Left cardiac atrium (tissue), 4 donors: ENCODE measurements around the gene GLRX. TPM values are rescaled to one million over a fixed set of nuclear protein-coding genes. Genes with fewer than 3 reads are reported as not detected.
"Not testable (repeated sequence)": the region's sequence is repeated elsewhere in the genome, so short reads cannot be mapped to it uniquely, and the experiment has no call there.

ENCODE experiments used
- ATAC-seq, 2 donors: fragments of 200-7000 bp; cut with Tn5 transposase; one replicate each; pipeline ENCODE4 v1.9.1; 2020; ENCODE audit warnings: mild to moderate bottlenecking in 2 of 2, moderate library complexity in 2 of 2
- DNase-seq: peaks from one replicate; pipeline ENCODE4 v3.0.0-alpha.2; 2020
- intact Hi-C, 2 donors: fragments of 100-400 bp; cut with DNase I; formaldehyde crosslinking; loops; one replicate each; pipeline versions ENCODE4 v1.14.1 to v1.15.1; 2022 to 2023
- total RNA-seq, 2 donors: library from RNA; stranded (reverse); fragmentation: NEBNext Ultra II Directional; extraction: Animal tissue kit (Norgen Biotek cat#: 25700); gene quantifications; one replicate each; pipeline ENCODE4 v1.2.1, GENCODE V29; 2021
- donor health status: DM: no; HTN: yes; CAD: no.
- donor health status: DM: no; HTN: yes; CAD: no; lungs with severe emphysema.
- donor health status: DM: yes; HTN: yes; CAD: no.
- donor health status: Dilated cardiomyopathy.

Gene GLRX
- total RNA-seq, 2 donors from 2014 or later: 73.1 to 76.0 TPM

DNA sequence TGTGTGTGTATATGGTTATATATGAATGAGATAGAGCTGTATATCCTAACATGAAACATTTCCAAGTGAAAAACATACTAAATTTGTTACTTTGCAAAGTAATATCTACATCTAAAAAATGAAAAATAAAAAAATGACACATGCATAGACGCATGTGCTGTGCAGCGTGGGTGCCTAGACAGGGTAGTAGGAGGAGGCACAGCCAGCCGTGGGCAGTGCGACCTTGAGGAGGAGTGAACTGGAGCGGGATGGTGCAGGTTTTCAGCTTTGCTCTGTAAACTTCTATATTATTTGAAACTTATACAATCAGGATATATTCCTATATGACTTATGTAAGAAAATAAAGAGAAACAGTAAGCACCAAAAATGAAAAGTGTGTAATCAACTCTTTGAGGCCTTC lies 15.0 kb upstream of the GLRX start:
- ATAC-seq (no peak), DNase-seq (no peak)
- intact Hi-C loops: no loop called here

GRCh38 chr5:95836971-95837370 lies 14.4 kb upstream of the GLRX start:
- DNase-seq, ATAC-seq, intact Hi-C loops: not testable (repeated sequence)

DNA sequence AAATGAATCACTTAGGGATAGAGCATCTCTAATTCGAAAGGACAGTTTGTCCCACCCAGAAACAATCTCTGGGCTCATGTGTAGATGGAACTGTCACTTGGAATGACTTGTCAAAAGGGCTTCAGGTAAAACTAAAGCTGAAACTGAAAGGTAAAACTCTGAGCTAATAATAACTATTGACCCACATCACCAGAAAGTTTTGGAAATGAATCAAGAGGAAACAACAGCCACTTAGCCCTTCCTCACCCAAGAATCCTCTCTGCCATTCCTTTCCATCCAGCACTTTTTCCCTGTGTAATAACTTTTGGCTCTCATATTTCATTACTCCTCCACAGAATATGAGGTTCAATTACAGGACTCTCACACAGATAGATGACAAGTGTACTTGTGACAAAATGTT lies 14.0 kb upstream of the GLRX start:
- intact Hi-C loops: no loop called here
- no peak for DNase-seq
- no peak for ATAC-seq

DNA sequence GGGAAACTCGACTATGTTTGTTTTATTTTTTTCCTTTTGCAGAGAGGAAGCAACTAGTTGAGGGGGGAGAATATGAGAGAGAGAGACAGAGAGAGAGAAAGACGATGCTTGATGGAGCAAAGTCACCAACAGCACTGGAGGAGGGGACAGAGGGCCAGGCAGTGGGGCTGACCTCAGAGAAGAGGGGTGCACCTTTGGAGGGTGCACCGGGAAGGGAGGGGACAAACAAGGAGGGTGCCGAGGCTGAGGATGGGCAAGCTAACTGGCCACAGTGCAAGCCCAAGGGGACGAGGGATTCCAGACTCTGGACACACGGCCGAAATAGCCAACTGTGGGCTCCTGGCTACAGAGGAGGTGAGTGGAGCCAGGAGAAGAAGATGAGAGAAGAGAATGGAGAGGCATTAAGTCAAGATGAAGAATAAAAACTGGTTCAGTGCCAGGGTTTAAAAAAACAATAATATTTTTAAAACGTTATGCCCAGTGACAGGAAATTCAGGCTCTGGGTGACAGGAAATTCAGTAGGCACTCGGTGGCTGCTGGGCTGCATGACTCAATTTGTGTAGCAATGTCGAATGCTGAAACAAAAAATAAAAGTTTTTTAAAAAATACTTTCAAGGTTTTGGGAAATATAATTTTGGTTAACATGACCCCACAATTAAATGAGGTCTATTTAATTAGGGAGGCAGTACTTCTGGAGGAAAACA lies 13.3 kb upstream of the GLRX start:
- DNase-seq: no peak
- intact Hi-C loops: no loop called here
- ATAC-seq: peak in 1 of 2 donors; percentile 10

DNA sequence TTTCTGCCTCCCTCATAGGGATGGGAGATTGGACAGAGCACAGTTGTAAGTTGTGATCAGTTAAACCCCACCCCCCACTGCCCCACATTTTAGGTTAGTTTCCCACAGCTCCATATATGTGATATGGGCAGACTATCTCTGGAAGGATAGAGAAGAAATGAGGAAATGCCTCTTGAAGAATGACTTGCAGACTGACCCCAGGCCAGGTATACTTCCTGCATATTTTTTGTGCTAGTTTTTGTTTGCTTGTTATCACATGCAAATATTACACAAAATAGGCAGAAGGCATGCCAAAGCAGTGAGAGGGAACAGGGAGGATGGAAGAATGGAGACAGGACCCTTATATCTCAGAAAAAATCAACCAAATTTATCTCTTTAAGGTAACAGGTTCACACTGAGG lies 10.1 kb upstream of the GLRX start:
- intact Hi-C loops: no loop called here
- ATAC-seq: no peak
- no peak for DNase-seq

DNA sequence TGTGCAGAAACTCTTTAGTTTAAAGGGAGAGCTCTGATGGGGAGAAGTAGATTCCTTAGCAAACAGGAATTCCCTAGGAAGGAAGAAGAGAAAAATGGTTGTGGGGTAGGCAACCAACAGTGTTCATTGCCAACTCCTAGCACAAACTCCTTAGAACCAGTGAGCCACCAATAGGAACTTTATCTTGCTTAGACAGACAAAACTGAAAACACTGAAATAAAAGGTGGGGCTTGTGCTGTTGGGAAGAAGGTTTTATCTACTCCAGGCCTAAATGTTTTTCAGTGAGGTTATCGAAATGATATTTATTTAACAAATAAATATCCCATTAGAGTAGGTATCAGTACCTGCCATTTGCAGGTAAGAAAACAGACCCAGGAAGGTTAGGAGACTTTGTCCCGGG lies 7.7 kb upstream of the GLRX start:
- no peak for DNase-seq
- intact Hi-C loops: no loop called here
- no peak for ATAC-seq

- ATAC-seq: no peak
- intact Hi-C loops: no loop called here
Measured at GRCh38 chr5:95827892-95828246, 5.3 kb upstream of the GLRX start.

DNA sequence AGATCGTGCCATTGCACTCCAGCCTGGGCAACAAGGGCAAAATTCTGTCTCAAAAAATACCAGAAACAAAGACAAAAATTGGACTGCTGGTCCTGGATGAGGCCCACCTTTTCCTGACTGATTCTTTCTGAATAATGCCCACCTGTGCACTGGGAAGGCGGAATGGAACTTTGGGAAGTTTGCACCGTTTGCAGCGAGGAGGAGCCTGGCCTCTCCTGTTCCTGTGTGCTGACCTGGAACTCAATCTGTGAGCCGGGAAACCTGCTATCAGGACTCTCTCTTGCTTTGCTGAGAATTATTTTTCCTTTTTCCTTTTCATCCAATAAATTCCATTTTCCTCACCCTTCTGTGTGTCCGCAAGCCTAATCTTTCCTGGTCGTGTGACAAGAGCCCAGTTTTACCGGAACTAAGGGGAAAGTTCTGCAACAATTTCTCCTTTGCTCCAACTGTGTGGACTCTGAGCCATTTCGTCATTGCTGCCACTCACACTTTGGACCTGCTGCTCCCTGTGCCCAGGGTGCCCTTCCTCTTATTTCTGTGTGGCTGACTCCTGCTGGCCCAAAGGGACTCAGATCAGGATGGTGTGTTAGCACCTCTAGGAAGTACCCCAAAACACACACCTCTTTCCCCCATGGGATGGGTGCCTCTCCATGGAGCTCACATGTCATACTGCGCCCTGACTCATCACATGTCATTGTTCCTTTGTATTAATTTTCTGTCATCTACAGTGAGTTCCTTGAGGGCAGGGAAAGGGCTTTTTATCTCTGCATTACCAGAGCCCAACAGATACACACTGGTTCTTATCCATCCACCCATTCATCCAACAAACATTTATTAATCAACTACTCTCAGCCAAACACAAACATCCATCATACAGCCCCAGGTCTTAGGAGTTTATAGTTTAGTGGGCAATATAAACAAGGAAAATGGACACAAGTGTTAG lies 4.7 kb upstream of the GLRX start:
- DNase-seq (no peak), ATAC-seq (no peak)
- intact Hi-C loops: no loop called here

More at GRCh38 chr5:95827892-95828246, 5.3 kb upstream of the GLRX start:
- DNase-seq: no peak

GRCh38 chr5:95825495-95825894 lies 3.0 kb upstream of the GLRX start:
- ATAC-seq (no peak), DNase-seq (no peak)
- intact Hi-C loops: no loop called here

DNA sequence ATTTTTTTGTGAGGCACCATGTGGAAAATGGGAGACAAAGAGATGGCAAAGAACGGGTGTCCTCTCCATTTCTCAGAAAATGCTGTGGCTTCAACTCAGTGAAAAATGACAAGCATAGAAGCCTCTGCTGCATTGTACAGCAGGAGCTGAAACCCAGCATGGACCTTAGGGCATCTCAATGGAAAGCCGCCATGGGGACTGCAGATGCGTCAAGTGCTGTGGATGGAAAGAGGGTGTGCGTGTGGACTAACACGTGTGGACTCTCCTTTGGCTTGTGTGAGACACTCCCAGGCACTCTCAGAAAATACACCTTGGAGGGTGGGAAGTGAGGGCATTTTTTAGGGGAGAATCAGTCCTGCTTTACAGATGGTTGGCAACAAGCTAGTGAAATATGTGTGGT lies 2.2 kb upstream of the GLRX start:
- intact Hi-C loops: no loop called here
- ATAC-seq (no peak), DNase-seq (no peak)

DNA sequence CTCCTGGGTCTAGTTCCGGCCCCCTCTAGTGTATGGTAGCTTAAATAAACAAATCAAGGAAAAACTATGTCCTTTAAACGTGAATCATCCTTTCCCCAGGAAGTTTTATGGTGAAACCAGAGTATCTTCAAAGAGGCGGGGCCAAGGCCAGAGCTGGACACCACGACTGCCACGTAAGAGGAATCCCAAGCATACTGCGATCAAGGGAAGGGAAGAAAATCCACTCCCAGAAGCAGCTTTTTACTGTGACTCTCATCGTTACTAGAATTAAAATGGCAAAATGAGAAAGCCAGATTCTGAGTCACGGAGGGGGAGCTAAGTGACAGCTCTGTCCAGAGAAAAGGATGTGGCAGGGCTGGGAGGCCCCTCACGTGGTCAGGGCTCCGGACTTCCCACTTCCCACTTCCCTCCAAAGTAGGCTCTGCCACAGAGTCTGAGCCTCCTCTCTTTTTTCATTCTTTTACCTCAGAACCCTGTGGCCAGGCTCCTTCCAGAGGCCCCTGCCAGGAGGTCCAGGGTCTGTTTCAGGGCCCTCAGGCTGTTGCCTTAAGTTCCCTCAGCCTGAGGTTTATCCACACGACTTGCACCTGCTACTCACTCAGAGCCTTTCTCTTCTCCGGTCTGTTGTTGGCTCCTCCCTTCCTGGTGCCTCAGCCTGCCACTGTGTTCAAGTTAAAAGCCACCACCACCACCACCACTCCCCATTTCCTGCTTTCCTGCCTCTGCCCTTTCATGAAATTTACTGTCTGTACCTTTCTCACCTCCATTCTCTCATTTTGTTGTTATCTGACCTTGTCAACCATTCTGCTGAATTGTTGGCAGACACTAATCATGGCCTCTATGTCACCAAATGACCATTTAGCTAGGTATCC lies 1.4 kb upstream of the GLRX start:
- ATAC-seq: peak; percentile 60 to 76
- peak; percentile 74 for DNase-seq
- intact Hi-C loops: no loop called here

DNA sequence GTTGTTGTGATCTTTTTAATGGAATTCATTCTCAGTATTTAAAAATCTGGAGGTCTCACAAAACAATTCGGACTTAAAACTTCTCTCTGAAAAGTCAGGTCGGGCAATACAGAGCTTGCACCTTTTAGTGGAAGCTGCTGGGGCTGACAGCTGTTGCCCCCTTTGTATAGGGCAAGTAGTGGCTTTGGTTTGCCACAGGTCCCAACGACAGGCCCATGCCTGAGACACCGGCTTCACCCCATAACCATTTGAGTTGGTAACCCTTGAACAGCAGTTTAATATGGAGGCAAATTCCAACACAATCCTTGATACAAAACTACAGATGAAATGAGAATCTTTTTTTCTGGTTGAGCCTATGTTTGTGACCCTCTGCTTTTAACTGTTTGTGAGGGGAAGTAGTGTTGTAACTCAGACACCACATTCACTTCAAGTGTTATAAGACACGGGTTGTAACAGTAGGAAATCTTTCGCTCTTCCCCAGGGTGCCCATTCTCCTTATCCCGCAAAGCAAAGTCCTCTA lies 752 bp upstream of the GLRX start:
- intact Hi-C loops: no loop called here
- no peak for ATAC-seq
- no peak for DNase-seq

DNA sequence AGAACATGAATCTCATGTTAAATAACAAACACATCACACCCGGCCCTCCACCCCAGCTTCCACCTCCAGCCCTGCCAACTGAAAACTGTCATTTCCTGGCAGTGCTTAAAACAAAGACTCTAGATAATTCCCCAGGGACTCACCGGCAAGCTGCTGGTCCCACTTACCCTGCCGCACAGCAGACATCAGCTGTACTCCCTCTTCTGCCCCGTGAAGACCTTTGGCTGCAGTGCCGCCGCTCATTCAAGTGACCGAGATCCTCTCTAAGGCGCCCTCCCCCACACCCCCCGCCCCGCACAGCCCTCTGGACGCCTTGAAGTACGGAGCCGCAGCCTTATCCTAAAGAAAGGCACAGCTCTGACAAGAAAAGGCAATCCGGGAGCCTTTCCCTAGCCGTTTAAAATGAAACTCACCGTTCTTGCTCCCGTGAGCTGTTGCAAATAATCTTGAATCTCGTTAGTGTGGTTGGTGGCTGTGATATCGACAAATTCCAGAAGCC lies 434 bp downstream of the GLRX start:
- ATAC-seq (peak; percentile 68 to 73), DNase-seq (peak; percentile 71)
- intact Hi-C loops: no loop called here

DNA sequence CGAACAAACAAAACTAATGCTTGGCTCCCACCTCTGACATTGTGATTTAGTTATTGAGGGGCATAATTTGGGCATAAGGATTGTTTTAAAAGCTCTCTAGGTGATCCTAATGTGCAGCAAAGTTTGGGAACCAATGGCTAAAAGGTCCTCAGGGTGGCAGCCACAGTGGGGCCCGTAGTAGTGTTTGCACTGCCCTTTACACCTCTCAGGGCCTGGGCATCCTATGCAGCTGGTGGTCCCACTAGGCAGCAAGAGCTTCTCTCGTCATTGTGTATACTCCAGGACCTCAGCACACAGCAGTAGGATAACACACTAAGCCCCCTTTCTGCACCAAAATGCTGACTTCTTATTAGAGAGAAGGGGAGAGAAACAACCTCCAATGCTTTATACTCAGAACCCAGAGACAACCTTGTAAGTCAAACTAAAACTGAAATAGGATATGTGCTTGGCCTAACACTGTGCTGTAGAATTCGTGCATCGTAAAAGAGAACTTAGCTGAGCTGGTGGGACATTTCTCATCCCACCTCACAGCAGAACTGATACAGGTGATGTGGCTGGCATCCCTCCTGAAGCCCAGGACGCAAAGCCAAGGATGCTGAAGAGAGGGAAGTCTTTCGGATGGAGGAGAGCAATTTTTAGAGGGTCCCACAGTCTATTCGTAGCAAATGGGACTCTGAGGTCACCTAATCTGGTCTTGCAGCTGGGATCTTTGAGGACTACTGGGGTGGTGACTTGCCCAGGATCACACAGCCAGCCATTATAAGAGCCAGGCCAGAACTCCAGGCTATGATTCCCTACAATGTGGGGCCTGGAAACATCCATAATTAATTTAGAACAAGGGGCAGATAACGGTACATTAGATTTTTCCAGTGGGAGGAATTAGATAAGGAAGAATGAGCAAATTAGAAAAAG lies 1.2 kb downstream of the GLRX start:
- intact Hi-C loops: no loop called here
- DNase-seq (no peak), ATAC-seq (no peak)

DNA sequence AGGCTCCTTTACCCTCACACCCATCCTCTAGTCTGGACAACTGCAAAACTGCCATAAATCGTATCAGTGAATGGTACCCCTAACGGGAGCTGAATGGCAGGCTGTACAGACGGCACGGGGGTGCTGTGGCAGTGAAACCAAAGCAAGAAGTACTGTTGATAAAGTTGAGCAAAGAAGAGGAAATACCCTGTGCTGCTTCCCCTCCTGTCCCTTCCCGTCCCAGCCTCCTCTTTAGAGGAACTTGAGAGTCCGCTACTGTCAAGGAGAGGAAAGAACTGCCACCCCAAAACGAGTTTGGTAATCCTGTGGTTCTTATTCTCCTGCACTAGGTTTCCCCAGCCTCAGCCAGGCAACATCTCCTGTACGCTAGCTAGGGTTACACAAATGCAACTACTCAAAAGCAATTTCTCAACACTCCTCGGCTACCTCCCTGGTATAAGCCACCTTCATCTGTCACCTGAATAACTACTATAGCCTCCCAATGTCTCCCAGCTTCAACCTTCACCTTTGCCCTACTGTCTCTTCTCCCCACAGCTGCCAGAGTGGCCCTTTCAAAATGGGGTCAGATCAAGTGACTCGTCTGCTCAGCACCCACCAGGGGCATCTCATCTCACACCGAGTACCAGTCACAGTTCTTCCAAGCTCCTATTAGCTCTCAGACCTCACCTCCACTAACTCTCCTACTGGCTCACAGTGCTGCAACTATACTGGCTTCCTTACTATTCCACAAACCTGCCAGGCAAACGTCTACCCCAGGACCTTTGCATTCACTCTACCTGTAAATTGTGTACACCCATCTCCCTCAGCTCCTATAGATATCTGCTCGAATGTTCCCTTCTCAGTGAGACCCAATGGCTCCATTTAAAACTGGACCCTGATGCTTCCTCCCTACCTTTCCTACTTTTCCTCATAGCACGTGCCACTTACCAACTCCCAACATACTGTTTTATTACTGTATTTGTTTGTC lies 4.1 kb downstream of the GLRX start:
- DNase-seq (no peak), ATAC-seq (peak; percentile 7 to 12)
- intact Hi-C loops: no loop called here

- ATAC-seq (peak in 1 of 2 donors; percentile 2), DNase-seq (no peak)
- intact Hi-C loops: no loop called here
Measured at GRCh38 chr5:95817430-95817829, 5.1 kb downstream of the GLRX start.

GRCh38 chr5:95816776-95817175 lies 5.8 kb downstream of the GLRX start:
- intact Hi-C loops: no loop called here
- no peak for ATAC-seq
- no peak for DNase-seq
